Fibroblast of lung (primary cell): ENCODE results near the gene NTN3.

Experiments used
- EZH2 ChIP-seq: IDR thresholded peaks from 2 replicates; pipeline ENCODE4 v1.5.1; 2012; ENCODE audit warnings: low read length, control low read depth, mild to moderate bottlenecking; ENCODE audit errors: missing control alignments
- TF ChIP-seq, protein P1 (sequence below), 2 donors: IDR thresholded peaks in 1 of 2; conservative IDR thresholded peaks in 1 of 2; 1 replicate in 1 of 2; 2 replicates in 1 of 2; pipeline ENCODE4 v1.5.1; 2011 to 2012; ENCODE audit warnings: low read length in 2 of 2, control low read depth in 1 of 2, inconsistent platforms in 1 of 2, low read depth in 1 of 2, mild to moderate bottlenecking in 1 of 2

- TF ChIP-seq, protein P1, sequence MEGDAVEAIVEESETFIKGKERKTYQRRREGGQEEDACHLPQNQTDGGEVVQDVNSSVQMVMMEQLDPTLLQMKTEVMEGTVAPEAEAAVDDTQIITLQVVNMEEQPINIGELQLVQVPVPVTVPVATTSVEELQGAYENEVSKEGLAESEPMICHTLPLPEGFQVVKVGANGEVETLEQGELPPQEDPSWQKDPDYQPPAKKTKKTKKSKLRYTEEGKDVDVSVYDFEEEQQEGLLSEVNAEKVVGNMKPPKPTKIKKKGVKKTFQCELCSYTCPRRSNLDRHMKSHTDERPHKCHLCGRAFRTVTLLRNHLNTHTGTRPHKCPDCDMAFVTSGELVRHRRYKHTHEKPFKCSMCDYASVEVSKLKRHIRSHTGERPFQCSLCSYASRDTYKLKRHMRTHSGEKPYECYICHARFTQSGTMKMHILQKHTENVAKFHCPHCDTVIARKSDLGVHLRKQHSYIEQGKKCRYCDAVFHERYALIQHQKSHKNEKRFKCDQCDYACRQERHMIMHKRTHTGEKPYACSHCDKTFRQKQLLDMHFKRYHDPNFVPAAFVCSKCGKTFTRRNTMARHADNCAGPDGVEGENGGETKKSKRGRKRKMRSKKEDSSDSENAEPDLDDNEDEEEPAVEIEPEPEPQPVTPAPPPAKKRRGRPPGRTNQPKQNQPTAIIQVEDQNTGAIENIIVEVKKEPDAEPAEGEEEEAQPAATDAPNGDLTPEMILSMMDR (conservative IDR thresholded peaks at IDR 0.05 in 1 of 2, IDR thresholded peaks at IDR 0.05 in 1 of 2; ENCODE audit: low read depth in 1 of 2, low read length in 2 of 2): no peak
- TF ChIP-seq EZH2: no peak
Observed at GRCh38 chr16:2457946-2458345, 13.2 kb upstream of the NTN3 start.
